ENCODE results near the gene TTC34.
"Not testable (repeated sequence)": the region's sequence is repeated elsewhere in the genome, so short reads cannot be mapped to it uniquely, and the experiment has no call there.

TTC34 gene

DNA sequence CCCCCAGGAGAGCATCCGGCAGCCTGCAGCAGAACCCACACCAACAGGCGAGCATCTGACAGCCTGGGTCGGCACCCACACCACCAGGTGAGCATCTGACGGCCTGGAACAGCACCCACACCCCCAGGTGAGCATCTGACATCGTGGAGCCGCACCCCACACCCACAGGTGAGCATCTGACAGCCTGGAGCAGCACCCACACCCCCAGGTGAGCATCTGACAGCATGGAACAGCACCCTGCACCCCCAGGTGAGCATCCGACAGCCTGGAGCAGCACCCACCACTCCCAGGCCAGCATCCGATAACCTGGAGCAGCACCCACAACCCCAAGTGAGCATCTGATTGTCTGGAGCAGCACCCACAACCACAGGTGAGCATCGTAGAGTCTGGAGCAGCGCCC is 124.8 kb downstream of the TTC34 start:
- not testable (repeated sequence) for DNase-seq (ENCODE audit: low read depth)

GRCh38 chr1:2671656-2672055 is 129.8 kb downstream of the TTC34 start:
- DNase-seq (ENCODE audit: low read depth) = not testable (repeated sequence)

DNA sequence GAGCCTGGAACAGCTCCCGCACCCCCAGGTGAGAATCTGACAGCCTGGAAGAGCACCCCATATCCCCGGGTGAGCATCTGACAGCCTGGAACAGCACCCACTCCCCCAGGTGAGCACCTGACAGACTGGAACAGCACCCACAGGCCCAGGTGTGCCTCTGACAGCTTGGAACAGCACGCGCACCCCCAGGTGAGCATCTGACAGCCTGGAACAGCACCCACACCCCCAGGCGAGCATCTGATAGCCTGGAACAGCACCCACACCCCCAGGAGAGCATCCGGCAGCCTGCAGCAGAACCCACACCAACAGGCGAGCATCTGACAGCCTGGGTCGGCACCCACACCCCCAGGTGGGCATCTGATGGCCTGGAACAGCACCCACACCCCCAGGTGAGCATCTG is 141.7 kb downstream of the TTC34 start:
- not testable (repeated sequence) for DNase-seq (ENCODE audit: low read depth)

GRCh38 chr1:2657909-2658308 is 143.6 kb downstream of the TTC34 start:
- not testable (repeated sequence) for DNase-seq (ENCODE audit: low read depth)

GRCh38 chr1:2657124-2657523 is 144.4 kb downstream of the TTC34 start:
- DNase-seq (ENCODE audit: low read depth) = not testable (repeated sequence)

DNA sequence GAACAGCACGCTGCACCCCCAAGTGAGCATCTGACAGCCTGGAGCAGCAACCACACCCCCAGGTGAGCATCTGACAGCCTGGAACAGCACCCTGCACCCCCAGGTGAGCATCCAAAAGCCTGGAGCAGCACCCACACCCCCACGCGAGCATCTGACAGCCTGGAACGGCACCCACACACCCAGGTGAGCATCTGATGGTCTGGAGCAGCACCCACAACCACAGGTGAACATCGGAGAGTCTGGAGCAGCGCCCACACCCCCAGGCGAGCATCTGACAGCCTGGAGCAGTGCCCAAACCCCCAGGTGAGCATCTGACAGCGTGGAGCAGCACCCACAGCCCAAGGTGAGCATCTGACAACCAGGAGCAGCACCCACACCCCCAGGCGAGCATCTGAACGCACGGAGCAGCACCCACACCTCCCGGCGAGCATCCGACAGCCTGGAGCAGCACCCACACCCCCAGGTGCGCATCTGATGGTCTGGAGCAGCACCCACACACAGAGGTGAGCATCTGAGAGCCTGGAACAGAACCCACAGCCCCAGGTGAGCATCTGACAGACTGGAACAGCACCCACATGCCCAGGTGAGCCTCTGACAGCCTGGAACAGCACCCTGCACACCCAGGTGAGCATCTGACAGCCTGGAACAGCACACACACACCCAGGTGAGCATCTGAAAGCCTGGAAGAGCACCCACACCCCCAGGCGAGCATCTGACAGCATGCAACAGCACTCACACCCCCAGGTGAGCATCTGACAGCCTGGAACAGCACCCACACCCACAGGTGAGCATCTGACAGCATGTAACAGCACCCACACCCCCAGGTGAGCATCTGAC is 145.7 kb downstream of the TTC34 start:
- DNase-seq (ENCODE audit: low read depth) = not testable (repeated sequence)

- DNase-seq (ENCODE audit: low read depth) = not testable (repeated sequence)
These were observed 147.0 kb downstream of the TTC34 start for GRCh38 chr1:2654443-2654948.

DNA sequence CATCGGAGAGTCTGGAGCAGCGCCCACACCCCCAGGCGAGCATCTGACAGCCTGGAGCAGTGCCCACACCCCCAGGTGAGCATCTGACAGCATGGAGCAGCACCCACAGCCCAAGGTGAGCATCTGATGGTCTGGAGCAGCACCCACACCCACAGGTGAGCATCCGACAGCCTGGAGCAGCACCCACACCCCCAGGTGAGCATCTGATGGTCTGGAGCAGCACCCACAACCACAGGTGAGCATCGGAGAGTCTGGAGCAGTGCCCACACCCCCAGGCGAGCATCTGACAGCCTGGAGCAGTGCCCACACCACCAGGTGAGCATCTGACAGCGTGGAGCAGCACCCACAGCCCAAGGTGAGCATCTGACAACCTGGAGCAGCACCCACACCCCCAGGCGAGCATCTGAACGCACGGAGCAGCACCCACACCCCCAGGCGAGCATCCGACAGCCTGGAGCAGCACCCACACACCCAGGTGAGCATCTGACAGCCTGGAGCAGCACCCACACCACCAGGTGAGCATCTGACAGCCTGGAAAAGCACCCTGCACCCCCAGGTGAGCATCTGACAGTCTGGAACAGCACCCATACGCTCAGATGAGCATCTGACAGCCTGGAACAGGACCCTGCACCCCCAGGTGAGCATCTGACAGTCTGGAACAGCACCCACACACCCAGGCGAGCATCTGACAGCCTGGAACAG is 147.6 kb downstream of the TTC34 start:
- DNase-seq (ENCODE audit: low read depth) = not testable (repeated sequence)

DNA sequence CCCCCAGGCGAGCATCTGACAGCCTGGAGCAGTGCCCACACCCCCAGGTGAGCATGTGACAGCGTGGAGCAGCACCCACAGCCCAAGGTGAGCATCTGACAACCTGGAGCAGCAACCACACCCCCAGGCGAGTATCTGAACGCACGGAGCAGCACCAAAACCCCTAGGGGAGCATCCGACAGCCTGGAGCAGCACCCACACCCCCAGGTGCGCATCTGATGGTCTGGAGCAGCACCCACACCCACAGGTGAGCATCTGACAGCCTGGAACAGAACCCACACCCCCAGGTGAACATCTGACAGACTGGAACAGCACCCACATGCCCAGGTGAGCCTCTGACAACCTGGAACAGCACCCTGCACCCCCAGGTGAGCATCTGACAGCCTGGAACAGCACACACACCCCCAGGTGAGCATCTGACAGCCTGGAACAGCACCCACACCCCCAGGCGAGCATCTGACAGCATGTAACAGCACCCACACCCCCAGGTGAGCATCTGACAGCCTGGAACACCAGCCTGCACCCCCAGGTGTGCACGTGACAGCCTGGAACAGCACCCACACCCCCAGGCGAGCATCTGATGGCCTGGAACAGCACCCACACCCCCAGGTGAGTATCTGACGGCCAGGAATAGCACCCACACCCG is 148.4 kb downstream of the TTC34 start:
- not testable (repeated sequence) for DNase-seq (ENCODE audit: low read depth)

DNA sequence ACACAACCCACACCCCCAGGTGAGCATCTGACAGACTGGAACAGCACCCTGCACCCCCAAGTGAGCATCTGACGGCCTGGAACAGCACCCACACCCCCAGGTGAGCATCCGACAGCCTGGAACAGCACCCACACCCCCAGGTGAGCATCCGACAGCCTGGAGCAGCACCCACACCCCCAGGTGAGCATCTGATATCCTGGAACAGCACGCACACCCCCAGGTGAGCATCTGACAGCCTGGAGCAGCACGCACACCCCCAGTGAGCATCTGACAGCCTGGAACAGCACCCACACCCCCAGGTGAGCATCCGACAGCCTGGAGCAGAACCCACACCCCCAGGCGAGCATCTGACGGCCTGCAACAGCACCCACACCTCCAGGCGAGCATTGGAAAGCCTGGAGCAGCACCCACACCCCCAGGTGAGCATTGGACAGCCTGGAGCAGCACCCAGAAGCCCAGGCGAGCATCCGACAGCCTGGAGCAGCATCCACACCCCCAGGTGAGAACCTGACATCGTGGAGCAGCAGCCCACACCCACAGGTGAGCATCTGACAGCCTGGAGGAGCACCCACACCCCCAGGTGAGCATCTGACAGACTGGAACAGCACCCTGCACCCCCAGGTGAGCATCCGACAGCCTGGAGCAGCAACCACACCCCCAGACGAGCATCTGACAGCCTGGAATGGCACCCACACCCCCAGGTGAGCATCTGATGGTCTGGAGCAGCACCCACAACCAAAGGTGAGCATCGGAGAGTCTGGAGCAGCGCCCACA is 149.2 kb downstream of the TTC34 start:
- not testable (repeated sequence) for DNase-seq (ENCODE audit: low read depth)

GRCh38 chr1:2650967-2651645 is 150.4 kb downstream of the TTC34 start:
- DNase-seq (ENCODE audit: low read depth) = no peak

GRCh38 chr1:2646837-2647236 is 154.7 kb downstream of the TTC34 start:
- no peak for DNase-seq (ENCODE audit: low read depth)

- no peak for DNase-seq (ENCODE audit: low read depth)
These were observed 155.7 kb downstream of the TTC34 start for GRCh38 chr1:2645776-2646175.

GRCh38 chr1:2645143-2645542 is 156.3 kb downstream of the TTC34 start:
- DNase-seq (ENCODE audit: low read depth) = no peak

GRCh38 chr1:2644591-2645101 is 156.8 kb downstream of the TTC34 start:
- DNase-seq (ENCODE audit: low read depth) = no peak

- no peak for DNase-seq (ENCODE audit: low read depth)
These were observed 157.3 kb downstream of the TTC34 start for GRCh38 chr1:2644171-2644570.

DNA sequence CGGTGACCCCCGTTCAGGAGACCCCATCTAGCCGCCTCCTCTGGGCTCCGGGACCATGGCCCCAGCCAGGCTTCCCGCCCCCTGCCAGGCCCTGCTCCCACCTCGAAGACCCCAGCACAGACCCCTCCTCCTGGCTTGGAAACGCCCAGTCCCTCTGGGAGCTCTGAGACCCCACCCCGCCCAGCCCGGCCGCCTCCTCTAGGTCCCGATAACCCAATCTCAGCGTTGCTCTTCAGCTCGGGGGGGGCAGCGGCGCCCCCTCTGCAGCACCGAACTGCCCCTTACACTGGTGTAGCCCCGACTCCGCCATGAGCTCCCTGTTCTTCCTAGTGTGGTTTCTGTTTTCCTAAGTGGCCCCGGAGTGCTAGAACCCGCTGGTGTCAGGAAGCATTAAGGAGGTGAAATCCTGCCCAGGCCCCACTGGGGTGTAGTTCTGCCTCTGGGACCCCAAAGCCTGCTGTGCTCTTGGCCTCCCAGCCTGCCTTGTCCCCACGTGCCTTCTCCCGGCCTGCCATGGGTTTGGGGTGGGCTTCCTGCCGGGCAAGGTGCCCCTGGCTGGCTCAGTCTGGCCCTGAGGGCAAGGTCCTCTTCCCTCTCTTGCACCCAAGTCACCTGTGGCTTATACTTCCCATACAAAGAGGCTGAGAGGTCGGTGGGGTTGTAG is 157.9 kb downstream of the TTC34 start:
- no peak for DNase-seq (ENCODE audit: low read depth)

DNA sequence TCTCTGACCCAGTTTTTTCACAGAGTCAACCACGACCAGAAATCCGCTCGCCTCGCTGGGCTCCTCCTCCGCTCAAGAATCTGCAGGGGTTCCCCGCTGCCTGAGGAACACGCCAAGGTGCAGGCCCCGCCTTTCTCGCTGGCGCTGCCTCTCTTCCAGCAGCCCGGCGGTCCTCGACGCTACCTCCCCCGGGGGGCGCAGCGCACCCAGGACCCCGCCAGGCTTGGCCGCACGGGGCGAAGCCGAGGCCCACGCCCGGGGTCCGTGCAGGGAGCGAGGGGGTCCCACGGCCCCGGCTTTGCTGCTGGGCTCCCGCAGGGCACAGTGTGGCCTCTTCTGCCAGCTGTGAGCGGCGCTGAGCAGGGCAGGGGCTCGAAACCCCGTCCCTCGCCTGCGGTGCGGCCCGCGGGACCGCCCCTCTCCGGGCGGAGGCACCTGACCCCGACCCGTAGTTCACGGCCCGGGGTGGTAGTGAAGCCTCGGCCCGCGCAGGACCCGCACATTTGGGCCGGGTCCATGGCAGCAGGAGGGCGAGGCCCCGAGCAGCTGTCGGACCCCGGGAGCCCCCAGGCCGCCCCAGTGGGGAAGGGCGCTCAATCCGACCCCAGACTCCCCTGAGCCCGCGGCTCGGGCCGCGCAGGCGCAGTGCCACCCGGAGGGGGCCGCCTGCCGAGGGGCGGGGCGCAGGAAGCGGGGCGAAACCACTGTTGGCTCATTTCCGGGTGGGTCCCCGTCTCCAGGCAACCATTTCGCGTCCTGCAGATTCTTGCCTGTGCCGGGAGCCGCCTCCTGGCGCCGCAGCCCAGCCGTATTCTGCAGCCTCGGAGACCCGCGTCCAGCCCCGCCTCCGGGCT is 158.7 kb downstream of the TTC34 start:
- peak; percentile 81 for DNase-seq (ENCODE audit: low read depth)

GRCh38 chr1:2642131-2642559 is 159.3 kb downstream of the TTC34 start:
- no peak for DNase-seq (ENCODE audit: low read depth)
